GM12878 (cell line): ENCODE data around the gene FKBP1B.
A peak's percentile ranks its signal among the peaks of the same experiment; 100 is the strongest.

Experiments
- CBFB ChIP-seq: IDR thresholded peaks from 2 replicates; pipeline ENCODE4 v1.6.1; 2016; ENCODE audit warnings: antibody characterized with exemption, low read depth
- CTCF ChIP-seq, 3 experiments: IDR thresholded peaks in 2 of 3; conservative IDR thresholded peaks in 1 of 3; 2 replicates each; pipeline ENCODE4 v1.5.1; 2011; ENCODE audit warnings: low read depth in 3 of 3, low read length in 3 of 3, mild to moderate bottlenecking in 3 of 3, control low read depth in 2 of 3, moderate library complexity in 2 of 3, inconsistent platforms in 1 of 3, mixed read lengths in 1 of 3; ENCODE audit not compliant: control insufficient read depth in 2 of 3, insufficient read depth in 1 of 3; ENCODE audit errors: extremely low read depth in 1 of 3
- EZH2 ChIP-seq: IDR thresholded peaks from 2 replicates; pipeline ENCODE4 v1.6.1; 2012; ENCODE audit warnings: low read depth, mild to moderate bottlenecking, control low read depth, inconsistent platforms, low read length, borderline replicate concordance; ENCODE audit not compliant: control insufficient read depth
- FOXM1 ChIP-seq: IDR thresholded peaks from 2 replicates; pipeline ENCODE4 v1.6.1; 2012; ENCODE audit warnings: low read depth, mild to moderate bottlenecking, inconsistent platforms, low read length, moderate library complexity
- GABPA ChIP-seq: IDR thresholded peaks from 2 replicates; pipeline ENCODE4 v1.6.1; 2014; ENCODE audit warnings: antibody characterized with exemption, low read depth, mild to moderate bottlenecking, inconsistent platforms
- IRF3 ChIP-seq: fragments of 450-650 bp; IDR thresholded peaks from 2 replicates; pipeline ENCODE4 v1.6.1; 2014; ENCODE audit warnings: mild to moderate bottlenecking
- NFYB ChIP-seq: IDR thresholded peaks from 2 replicates; pipeline ENCODE4 v1.6.1; 2011; ENCODE audit warnings: low read depth, mild to moderate bottlenecking, low read length, improper control_type of control experiment, moderate library complexity; ENCODE audit not compliant: insufficient read depth
- POLR2A ChIP-seq: IDR thresholded peaks from 2 replicates; pipeline ENCODE4 v1.6.1; 2011; ENCODE audit warnings: low read depth, mild to moderate bottlenecking, low read length
- POLR2AphosphoS5 ChIP-seq: IDR thresholded peaks from 2 replicates; pipeline ENCODE4 v1.6.1; 2011; ENCODE audit warnings: mild to moderate bottlenecking, low read length, inconsistent platforms
- RBBP5 ChIP-seq: fragments of 200-600 bp; sonication (generic); conservative IDR thresholded peaks from 2 replicates; pipeline ENCODE4 v1.6.1; 2016
- REST ChIP-seq: IDR thresholded peaks from 2 replicates; pipeline ENCODE4 v1.6.1; 2012; ENCODE audit warnings: mild to moderate bottlenecking, low read depth, low read length
- YY1 ChIP-seq: IDR thresholded peaks from 2 replicates; pipeline ENCODE4 v1.6.1; 2011; ENCODE audit warnings: low read depth, mild to moderate bottlenecking, low read length

GRCh38 chr2:24049485-24050021, at the start of gene FKBP1B:
- TF ChIP-seq NFYB, result no peak
- TF ChIP-seq IRF3, result no peak
- no peak for TF ChIP-seq CTCF (IDR thresholded peaks at IDR 0.05 in 2 of 3, conservative IDR thresholded peaks at IDR 0.05 in 1 of 3; ENCODE audit: control insufficient read depth in 2 of 3, extremely low read depth in 1 of 3, insufficient read depth in 1 of 3, low read depth in 3 of 3, low read length in 3 of 3)
- TF ChIP-seq POLR2A, result 0 out of 2 replicates have a peak, but pooled peaks have one; percentile 49
- TF ChIP-seq GABPA, result no peak
- TF ChIP-seq EZH2, result no peak
- no peak for TF ChIP-seq RBBP5
- TF ChIP-seq POLR2AphosphoS5, result no peak
- TF ChIP-seq CBFB, result no peak
- TF ChIP-seq YY1, result no peak
- no peak for TF ChIP-seq FOXM1
- no peak for TF ChIP-seq REST
